ENCODE results near the gene EIF4E2. TPM values are rescaled to one million over a fixed set of nuclear protein-coding genes. Genes with fewer than 3 reads are reported as not detected.
A peak's percentile ranks its signal among the peaks of the same experiment; 100 is the strongest.

Gene EIF4E2
- total RNA-seq, 2 experiments from 2014 or later, result 68.1 to 76.4 TPM

DNA sequence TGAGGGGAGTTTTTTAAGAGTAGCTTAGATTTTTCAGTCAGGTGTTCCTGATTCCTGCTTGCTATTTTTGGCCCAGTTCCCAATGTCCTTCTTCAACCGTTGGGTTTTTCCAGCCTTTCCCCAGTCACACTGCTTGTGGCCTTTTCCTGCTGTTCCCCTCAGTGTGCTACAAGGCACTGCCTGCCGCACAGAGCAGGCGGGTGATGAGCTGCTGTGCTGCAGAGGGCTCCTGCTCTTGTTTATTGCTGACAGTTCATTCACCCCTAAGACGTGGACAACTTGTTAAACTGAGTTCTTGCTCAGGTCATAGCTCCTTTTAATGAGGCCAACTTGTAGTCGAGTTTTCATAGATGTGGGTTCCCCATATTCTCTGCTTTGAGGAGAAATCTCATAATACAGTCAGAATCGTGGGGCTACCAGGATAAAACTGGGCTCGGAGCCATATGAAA is 20.6 kb downstream of the EIF4E2 start:
- Mint-ChIP-seq H3K27me3 (no peaks in the 10 kb centered on the region), H3K4me1 (no peaks in the 10 kb centered on the region), H3K4me3 (no peak overlapping the region), H3K9me3 (no peaks in the 10 kb centered on the region), H3K27ac (no peak overlapping the region), H3K36me3 (ENCODE audit: low read depth) (peaks cover 32% of the 10 kb centered on the region)
- CTCF ChIA-PET, result interaction anchor here (1.0 to 1.7 kb wide), 4 partner anchors 10 to 34 kb away, joined by 3 read pairs; no protein-coding TSS in a partner anchor
- POLR2A ChIA-PET, result no interaction called here
- DNase-seq, result no peak

DNA sequence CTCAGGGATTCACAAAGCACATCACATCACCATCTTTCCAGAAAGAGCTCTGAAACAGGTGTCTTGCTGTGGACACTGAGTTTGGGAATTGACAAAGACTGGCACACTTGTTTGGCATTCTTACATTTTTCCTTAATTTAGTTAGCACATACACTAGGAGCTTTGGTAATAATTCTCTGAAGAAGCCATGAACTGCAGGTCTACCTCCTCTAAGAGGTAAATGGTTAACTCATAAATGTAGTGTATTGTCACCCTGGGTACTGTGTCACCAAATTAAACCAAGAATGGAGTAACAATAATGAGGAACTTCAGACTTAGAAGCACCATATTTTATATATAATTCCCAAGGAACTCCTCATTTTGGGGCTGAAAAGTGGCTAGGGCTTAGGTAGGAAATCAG is 22.6 kb downstream of the EIF4E2 start:
- H3K4me3 Mint-ChIP-seq, result no peak overlapping the region
- no peaks in the 10 kb centered on the region for H3K27me3 Mint-ChIP-seq
- H3K9me3 Mint-ChIP-seq, result no peaks in the 10 kb centered on the region
- no peak for DNase-seq
- ChIA-PET POLR2A (interaction anchor here (0.6 kb wide), 1 partner anchor 1860 kb away, joined by 3 read pairs; the partner anchor contains the start of gene CAB39), CTCF (interaction anchor here (0.7 kb wide), 1 partner anchor 50 kb away, joined by 3 read pairs; no protein-coding TSS in a partner anchor)
- no peaks in the 10 kb centered on the region for H3K4me1 Mint-ChIP-seq
- peaks cover 21% of the 10 kb centered on the region for H3K36me3 Mint-ChIP-seq (ENCODE audit: low read depth)
- H3K27ac Mint-ChIP-seq, result no peak overlapping the region

DNA sequence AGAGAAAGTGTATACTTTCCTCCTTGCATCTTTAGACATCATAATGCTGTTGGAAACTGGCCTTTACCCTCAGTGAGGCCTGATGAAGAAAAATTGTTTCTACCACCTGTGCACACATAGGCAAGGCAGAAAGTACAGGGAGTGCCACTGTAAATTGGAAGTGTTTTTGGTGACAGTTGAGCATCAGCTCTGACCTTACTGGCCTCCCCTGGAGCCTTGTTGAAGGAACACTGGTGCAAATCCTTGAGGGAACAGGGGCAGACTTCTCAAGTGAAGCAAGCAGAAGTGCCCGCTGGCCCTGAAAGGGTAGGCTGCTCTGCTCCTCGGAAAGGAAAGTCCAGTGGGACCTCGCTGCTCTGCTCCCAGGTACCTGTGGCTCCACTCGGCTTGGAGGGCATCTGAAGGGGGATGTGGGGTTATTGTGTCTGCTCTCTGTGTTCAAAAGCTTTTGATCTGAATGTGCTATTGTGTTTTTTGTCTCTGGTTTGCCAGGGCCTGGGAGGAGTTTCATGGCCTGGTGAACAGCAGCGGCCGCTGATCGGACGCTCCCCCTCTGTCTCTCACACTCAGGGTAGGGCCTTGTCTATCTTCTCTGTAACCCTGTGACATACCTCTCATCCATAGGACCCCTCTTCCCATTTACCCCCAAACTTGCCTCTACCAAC is 23.4 kb downstream of the EIF4E2 start:
- peaks cover 17% of the 10 kb centered on the region for H3K36me3 Mint-ChIP-seq (ENCODE audit: low read depth)
- no peaks in the 10 kb centered on the region for H3K4me1 Mint-ChIP-seq
- H3K27ac Mint-ChIP-seq, result no peak overlapping the region
- CTCF ChIA-PET, result no interaction called here
- POLR2A ChIA-PET, result no interaction called here
- no peak for DNase-seq
- H3K9me3 Mint-ChIP-seq, result no peaks in the 10 kb centered on the region
- H3K4me3 Mint-ChIP-seq, result no peak overlapping the region
- no peaks in the 10 kb centered on the region for H3K27me3 Mint-ChIP-seq

DNA sequence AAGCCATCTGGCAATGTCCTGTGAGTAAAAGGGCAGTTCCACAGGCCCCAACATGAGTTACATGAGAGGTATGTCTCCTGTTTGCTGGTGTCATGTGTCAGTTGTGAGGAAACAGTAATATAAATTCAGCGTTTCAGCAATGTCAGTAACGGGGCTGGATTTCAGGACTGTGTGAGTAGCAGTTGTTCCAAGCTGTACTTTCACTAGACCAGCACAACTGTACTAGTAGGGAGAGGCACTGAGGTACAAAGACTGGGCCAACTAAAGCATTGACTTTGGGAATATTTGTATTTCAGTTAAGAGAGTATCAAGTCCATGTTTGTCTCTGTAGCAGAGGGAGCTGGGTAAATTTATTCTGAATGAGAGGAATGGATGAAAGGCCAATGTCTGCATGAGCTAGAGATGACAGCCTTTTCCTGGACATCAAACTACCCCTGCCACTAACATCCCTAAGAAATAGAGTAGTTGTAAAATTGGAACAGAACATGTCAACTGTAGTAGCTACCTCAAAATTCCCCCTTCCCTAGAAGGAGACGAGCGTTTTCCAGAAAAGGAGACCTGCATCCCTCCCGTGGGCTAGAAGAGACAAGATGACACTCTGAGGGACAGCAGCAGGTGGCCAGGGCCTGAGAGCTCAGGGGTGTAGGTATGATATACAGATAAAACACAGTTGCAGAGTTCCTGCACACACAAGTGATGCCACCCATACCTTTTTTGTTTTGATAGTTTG is 24.4 kb downstream of the EIF4E2 start:
- POLR2A ChIA-PET, result no interaction called here
- H3K27ac Mint-ChIP-seq, result no peak overlapping the region
- H3K27me3 Mint-ChIP-seq, result no peaks in the 10 kb centered on the region
- CTCF ChIA-PET, result interaction anchor here (1.4 kb wide), 1 partner anchor 10 kb away, joined by 5 read pairs; no protein-coding TSS in a partner anchor
- H3K9me3 Mint-ChIP-seq, result no peaks in the 10 kb centered on the region
- H3K4me3 Mint-ChIP-seq, result no peak overlapping the region
- peaks cover 10% of the 10 kb centered on the region for H3K36me3 Mint-ChIP-seq (ENCODE audit: low read depth)
- DNase-seq, result no peak
- H3K4me1 Mint-ChIP-seq, result peaks cover under 1% of the 10 kb centered on the region

DNA sequence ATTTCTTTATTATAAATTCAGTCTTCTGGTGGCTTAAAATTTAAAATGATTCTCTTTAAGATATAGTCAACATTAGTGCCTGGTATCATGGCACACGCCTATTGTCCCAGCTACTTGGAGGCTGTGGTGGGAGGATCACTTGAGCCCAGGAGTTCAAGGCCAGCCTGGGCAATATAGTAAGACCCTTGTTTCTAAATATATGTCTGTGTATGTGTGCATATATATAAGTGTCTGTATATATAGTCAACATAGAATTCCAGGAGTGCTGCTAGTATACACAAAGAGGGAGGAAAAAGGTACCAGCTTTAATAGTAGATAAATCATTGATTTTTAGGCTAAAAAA is 24.9 kb downstream of the EIF4E2 start:
- Mint-ChIP-seq H3K9me3 (no peaks in the 10 kb centered on the region), H3K36me3 (ENCODE audit: low read depth) (peaks cover 10% of the 10 kb centered on the region), H3K27me3 (no peaks in the 10 kb centered on the region), H3K4me1 (peaks cover 6% of the 10 kb centered on the region), H3K4me3 (no peak overlapping the region), H3K27ac (no peak overlapping the region)
- ChIA-PET CTCF (interaction anchor here (1.4 kb wide), 1 partner anchor 9 kb away, joined by 5 read pairs; no protein-coding TSS in a partner anchor), POLR2A (no interaction called here)
- DNase-seq, result no peak

DNA sequence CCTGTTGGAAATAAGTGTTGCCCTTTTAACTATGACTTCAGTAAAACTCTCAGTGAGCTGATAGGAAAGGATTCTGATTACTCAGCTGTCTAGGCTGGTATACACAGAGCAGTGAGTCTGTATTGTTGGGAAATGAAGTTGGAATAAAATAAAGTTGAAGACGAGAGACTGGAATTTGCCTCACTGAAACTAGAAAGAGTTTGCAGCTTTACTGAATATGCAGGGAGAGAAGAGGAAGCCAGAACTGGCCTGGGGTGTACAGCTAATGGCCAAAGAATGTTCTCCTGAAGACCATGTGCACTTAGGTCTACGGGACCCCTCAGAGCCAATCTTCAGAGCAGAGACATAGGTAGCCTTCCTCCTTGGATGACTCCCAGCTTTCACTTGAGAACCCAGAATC is 26.5 kb downstream of the EIF4E2 start:
- Mint-ChIP-seq H3K27me3 (no peaks in the 10 kb centered on the region), H3K36me3 (ENCODE audit: low read depth) (peaks cover 14% of the 10 kb centered on the region), H3K4me3 (no peak overlapping the region), H3K4me1 (peaks cover 16% of the 10 kb centered on the region), H3K9me3 (no peaks in the 10 kb centered on the region), H3K27ac (no peak overlapping the region)
- POLR2A ChIA-PET, result no interaction called here
- no peak for DNase-seq
- CTCF ChIA-PET, result interaction anchor here (1.7 kb wide), 1 partner anchor 14 kb away, joined by 4 read pairs; no protein-coding TSS in a partner anchor

DNA sequence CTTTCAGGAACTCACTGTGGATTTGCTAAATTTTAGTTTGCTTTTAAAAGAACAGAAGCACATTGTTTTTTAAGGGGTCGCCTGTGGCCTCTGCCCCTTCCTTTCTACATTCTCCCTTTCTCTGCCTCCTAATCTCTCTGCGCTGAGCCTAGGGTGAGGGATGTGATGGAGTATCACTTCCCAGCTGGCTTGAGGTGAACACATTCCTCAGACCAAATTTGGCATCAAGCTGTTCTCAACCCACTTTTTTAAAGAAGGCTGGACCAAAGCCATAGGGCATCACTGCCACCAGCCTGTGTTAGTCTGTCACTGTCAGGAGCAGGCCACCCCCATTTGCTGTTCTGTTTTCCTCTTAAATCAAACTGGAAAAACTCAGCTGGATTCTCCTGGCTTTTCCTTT is 27.4 kb downstream of the EIF4E2 start:
- Mint-ChIP-seq H3K27me3 (no peaks in the 10 kb centered on the region), H3K27ac (no peak overlapping the region), H3K9me3 (no peaks in the 10 kb centered on the region), H3K36me3 (ENCODE audit: low read depth) (peaks cover 21% of the 10 kb centered on the region), H3K4me1 (peaks cover 16% of the 10 kb centered on the region), H3K4me3 (no peak overlapping the region)
- DNase-seq, result no peak
- ChIA-PET CTCF (interaction anchor here (1.7 kb wide), 1 partner anchor 15 kb away, joined by 4 read pairs; no protein-coding TSS in a partner anchor), POLR2A (no interaction called here)

DNA sequence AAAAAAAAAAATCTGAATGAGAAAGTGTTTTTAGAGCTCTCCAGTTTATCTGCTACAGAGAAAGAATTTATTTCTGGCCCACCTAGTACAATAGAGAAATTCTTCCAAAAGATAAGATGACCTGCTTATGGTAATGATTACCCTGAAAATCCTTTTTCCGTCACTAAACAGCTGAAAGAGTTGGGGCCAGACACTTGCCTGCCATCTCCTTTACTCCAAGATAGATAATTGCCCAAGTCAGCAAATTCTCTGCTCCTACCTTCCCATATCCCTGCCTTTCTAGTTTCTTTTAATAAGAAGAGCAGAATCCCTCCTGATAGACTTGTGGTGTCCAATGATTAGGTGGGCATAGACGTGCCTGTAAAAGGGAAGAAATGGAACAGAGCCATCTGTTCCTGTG is 28.1 kb downstream of the EIF4E2 start:
- DNase-seq, result no peak
- ChIA-PET CTCF (interaction anchor here (0.6 kb wide), 2 partner anchors 864 to 1244 kb away, joined by 3 to 4 read pairs; no protein-coding TSS in a partner anchor), POLR2A (no interaction called here)
- peaks cover 16% of the 10 kb centered on the region for H3K4me1 Mint-ChIP-seq
- no peak overlapping the region for H3K27ac Mint-ChIP-seq
- H3K4me3 Mint-ChIP-seq, result no peak overlapping the region
- H3K36me3 Mint-ChIP-seq (ENCODE audit: low read depth), result peaks cover 27% of the 10 kb centered on the region
- H3K27me3 Mint-ChIP-seq, result no peaks in the 10 kb centered on the region
- H3K9me3 Mint-ChIP-seq, result no peaks in the 10 kb centered on the region

DNA sequence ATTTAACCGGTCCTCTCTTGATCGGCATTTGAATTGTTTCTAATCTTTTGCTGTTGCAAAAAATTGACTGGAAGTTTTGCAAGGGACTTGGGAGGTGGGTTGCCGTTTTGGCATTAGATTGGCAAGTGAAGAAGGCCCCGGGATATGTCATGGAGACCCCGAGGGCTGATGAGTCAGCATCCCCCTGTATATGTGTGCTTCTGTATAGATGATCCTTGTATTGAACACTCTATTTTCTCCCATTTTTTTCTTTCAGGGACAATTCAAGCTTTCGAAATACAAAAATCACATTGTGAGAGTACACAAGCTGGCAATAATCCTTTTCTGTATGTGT is 30.1 kb downstream of the EIF4E2 start:
- POLR2A ChIA-PET, result no interaction called here
- Mint-ChIP-seq H3K27ac (peak overlapping the region; percentile 39), H3K27me3 (no peaks in the 10 kb centered on the region), H3K4me3 (no peak overlapping the region), H3K36me3 (ENCODE audit: low read depth) (peaks cover 32% of the 10 kb centered on the region), H3K4me1 (peaks cover 16% of the 10 kb centered on the region), H3K9me3 (no peaks in the 10 kb centered on the region)
- no peak for DNase-seq
- CTCF ChIA-PET, result interaction anchor here (1.1 to 3.2 kb wide), 3 partner anchors 10 to 19 kb away, joined by 3 to 17 read pairs (median 3); no protein-coding TSS in a partner anchor

DNA sequence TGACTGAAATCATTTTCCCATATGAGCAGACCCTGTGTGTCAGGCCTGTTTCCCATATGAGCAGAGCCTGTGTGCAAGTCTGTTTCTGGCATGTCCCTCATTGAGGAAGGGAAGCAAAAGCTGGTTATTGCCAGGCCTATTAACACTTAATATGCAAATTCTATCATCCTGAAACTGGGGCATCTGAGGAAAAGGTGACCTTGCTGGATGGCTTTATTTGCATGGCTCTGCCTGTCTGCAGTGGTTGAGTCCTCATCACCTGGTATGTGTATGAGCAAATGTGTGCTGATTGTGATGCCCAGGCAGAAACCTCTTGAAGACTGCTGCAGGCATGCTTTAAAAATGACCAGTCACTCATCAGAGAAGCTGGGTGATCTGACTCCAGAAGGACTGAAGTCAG is 31.2 kb downstream of the EIF4E2 start:
- POLR2A ChIA-PET, result no interaction called here
- peaks cover 16% of the 10 kb centered on the region for H3K4me1 Mint-ChIP-seq
- CTCF ChIA-PET, result interaction anchor here (3.2 kb wide), 1 partner anchor 10 kb away, joined by 17 read pairs; no protein-coding TSS in a partner anchor
- H3K27me3 Mint-ChIP-seq, result no peaks in the 10 kb centered on the region
- H3K36me3 Mint-ChIP-seq (ENCODE audit: low read depth), result peaks cover 27% of the 10 kb centered on the region
- H3K9me3 Mint-ChIP-seq, result no peaks in the 10 kb centered on the region
- no peak overlapping the region for H3K4me3 Mint-ChIP-seq
- no peak overlapping the region for H3K27ac Mint-ChIP-seq
- no peak for DNase-seq

DNA sequence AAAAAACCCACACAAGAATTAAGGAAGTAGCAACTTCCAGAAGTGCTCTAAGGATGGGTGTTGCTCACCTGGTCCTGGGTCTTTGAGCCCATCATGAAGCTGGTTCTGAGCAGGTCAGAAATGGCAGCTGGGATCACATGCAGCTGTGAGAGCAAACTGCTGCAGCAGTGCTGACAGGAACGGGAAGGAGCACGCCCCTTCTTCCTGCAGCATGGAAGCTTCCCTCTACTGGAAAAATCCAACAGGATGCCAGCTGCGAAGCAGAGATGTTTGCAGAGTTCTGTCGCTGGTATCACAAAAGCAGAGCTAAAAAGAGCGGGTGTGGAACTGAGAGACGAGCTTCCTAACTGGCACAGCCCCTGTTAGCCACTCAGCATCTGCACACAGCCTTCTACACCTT is 33.7 kb downstream of the EIF4E2 start:
- H3K36me3 Mint-ChIP-seq (ENCODE audit: low read depth), result peaks cover 27% of the 10 kb centered on the region
- POLR2A ChIA-PET, result no interaction called here

DNA sequence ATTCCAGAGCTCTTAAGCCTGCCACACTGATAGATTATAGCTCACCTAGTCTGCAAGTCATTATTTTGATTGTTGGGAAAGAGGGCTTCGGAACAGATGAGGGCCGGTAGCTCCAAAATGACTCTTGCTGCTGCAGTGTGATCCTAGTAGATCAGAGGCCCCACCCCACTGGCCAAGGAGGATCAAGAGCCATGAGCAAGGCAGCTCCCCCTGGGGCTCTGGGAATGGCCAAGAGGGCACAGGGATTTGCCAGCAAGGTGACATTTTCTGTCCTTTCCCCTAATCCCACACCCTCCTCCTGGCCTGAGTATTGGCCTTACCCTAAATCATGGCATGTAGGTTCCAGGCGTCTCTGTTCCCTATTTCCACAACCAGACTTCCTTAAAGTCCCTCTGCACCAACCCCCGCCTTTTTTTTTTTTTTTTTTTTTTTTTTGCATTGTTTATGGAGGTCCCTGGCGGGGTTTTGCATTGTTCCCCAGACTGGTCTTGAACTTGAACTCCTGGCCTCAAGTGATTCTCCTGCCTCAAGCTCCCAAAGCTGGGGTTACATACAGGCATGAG is 36.5 kb downstream of the EIF4E2 start:
- ChIA-PET CTCF (interaction anchor here (0.7 to 1.5 kb wide), 3 partner anchors 8 to 787 kb away, joined by 3 read pairs; no protein-coding TSS in a partner anchor), POLR2A (no interaction called here)
- DNase-seq, result no peak
- Mint-ChIP-seq H3K4me3 (no peak overlapping the region), H3K36me3 (ENCODE audit: low read depth) (peaks cover 20% of the 10 kb centered on the region), H3K4me1 (no peaks in the 10 kb centered on the region), H3K9me3 (no peaks in the 10 kb centered on the region), H3K27me3 (peaks cover 1% of the 10 kb centered on the region), H3K27ac (no peak overlapping the region)

More for the DNA sequence above, 33.7 kb downstream of the EIF4E2 start:
- no peaks in the 10 kb centered on the region for H3K27me3 Mint-ChIP-seq
- no peak for DNase-seq
- H3K9me3 Mint-ChIP-seq, result no peaks in the 10 kb centered on the region
- no peak overlapping the region for H3K4me3 Mint-ChIP-seq
- peaks cover 16% of the 10 kb centered on the region for H3K4me1 Mint-ChIP-seq
- H3K27ac Mint-ChIP-seq, result no peak overlapping the region
- CTCF ChIA-PET, result interaction anchor here (1.2 to 1.4 kb wide), 3 partner anchors 9 to 22 kb away, joined by 3 to 5 read pairs (median 3); no protein-coding TSS in a partner anchor

DNA sequence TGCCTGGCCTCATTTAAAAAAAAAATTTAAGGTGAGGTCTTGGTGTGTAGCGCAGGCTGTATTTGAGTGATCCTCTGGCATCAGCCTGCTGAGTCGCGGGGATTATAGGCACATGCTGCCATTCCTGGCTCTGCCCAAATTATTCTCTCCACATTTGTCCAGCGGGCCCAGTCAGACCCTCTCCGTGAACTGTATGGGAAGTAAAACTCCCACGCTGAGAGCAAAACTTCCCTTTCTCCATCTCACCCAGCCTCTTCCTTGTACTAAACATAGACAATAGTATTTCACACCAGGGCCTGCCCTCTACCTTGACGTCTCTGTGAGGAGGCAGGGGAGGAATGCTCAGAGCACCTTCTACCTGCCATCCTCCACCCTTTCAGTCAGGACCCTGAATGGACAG is 37.0 kb downstream of the EIF4E2 start:
- H3K9me3 Mint-ChIP-seq, result no peaks in the 10 kb centered on the region
- ChIA-PET CTCF (interaction anchor here (1.5 kb wide), 1 partner anchor 41 kb away, joined by 3 read pairs; no protein-coding TSS in a partner anchor), POLR2A (no interaction called here)
- H3K4me1 Mint-ChIP-seq, result no peaks in the 10 kb centered on the region
- peaks cover 1% of the 10 kb centered on the region for H3K27me3 Mint-ChIP-seq
- peaks cover 17% of the 10 kb centered on the region for H3K36me3 Mint-ChIP-seq (ENCODE audit: low read depth)
- DNase-seq, result no peak
- H3K27ac Mint-ChIP-seq, result no peak overlapping the region
- H3K4me3 Mint-ChIP-seq, result no peak overlapping the region

Data from activated CD4-positive, alpha-beta T cell treated with anti-CD3 and anti-CD28 coated beads, Interleukin-2, amount 10 ng/mL, durations not matched to agents 7 days and 5 days (primary cell).